ENCODE results near the gene TPRG1L. TPM values are rescaled to one million over a fixed set of nuclear protein-coding genes. Genes with fewer than 3 reads are reported as not detected.

Gene TPRG1L
- total and polyA plus RNA-seq, 2 experiments from 2014 or later = 6.2 to 20.3 TPM

DNA sequence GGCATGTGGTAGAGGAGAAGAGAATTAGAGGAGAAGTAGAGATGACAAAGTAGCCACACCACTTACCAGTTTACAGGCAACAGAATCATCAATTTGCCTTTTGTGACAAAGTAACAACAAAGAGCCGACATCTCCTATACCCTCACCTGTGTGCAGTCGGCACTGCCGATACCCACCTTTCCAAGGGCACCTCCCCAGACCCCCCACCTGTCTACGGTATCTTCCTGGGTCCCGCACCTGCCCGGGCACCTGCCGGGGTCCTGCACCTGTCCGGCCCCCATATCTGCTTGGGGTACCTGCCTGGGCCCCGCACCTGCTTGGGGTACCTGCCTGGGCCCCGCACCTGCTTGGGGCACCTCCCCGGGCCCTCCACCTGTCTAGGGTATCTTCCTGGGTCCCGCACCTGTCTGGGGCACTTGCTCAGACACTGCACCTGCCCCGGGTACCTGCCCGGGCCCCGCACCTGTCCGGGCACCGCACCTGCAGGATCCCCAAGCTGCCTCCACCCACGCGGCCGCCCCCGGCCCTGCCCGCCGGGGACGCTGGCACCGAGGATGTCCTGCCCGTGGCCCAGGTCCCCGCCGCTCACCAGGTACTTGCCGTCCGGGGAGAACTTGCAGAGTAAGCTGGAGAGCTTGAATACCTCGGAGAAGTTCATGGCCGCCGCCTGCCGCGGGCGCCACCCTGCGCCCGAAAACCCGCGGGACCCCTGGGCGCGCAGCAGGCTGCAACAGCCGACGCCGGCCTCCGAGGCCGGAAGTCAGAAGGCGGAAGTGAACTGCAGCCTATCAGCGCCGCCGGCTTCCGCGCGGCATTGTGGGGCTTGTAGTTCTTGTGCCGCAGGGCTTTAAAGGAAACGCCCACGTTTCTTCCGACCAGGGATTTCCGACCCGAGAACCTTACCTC, 24.8 kb downstream of the TPRG1L start, which contains the start of gene WRAP73:
Gene WRAP73 (minus strand): TSS at position 762 of the 906 bp plus-strand sequence. CDS start 104 bp downstream, at position 658.
- Mint-ChIP-seq H3K4me1 (peaks cover 11% of the 10 kb centered on the region; the same call in 2 of the 3 replicates), H3K4me3 (peak within 1 kb of the TSS; percentile 83), H3K36me3 (ENCODE audit: low read depth) (peaks cover 11% of the 10 kb centered on the region), H3K9me3 (no peaks in the 10 kb centered on the region), H3K27ac (no peak within 1 kb of the TSS), H3K27me3 (ENCODE audit: insufficient read depth, low read depth, poor library complexity) (peaks cover 43% of the 10 kb centered on the region)
- Histone ChIP-seq H3K36me3 (ENCODE audit: insufficient read depth) (0 out of 2 replicates have a peak, but pooled peaks cover 11% of the 10 kb centered on the region), H3K4me1 (ENCODE audit: insufficient read depth) (peaks cover 16% of the 10 kb centered on the region; the same call in 1 of the 2 replicates), H3F3A (replicated peaks; ENCODE audit: low read depth) (peaks cover 7% of the 10 kb centered on the region; the same call in 1 of the 2 replicates), H3K27ac (ENCODE audit: low read depth) (no peak within 1 kb of the TSS), H3K79me2 (replicated peaks; ENCODE audit: insufficient read depth) (peaks cover 17% of the 10 kb centered on the region), H3K4me2 (peak within 1 kb of the TSS; percentile 96), H3K27me3 (ENCODE audit: insufficient read depth) (peaks cover 46% of the 10 kb centered on the region), H2AFZ (peak within 1 kb of the TSS; percentile 99), H3K4me3 (peak within 1 kb of the TSS; percentile 76), H3K9me2 (ENCODE audit: insufficient read depth) (no peaks in the 10 kb centered on the region), H4K20me1 (replicated peaks; ENCODE audit: insufficient read depth) (peaks cover 22% of the 10 kb centered on the region)
- TF ChIP-seq EZH2 (IDR thresholded peaks at IDR 0.05; ENCODE audit: low read depth, unreplicated experiment) = no peak
- TF ChIP-seq CREB1 (CRISPR knock-in tag; IDR thresholded peaks at IDR 0.05; ENCODE audit: low read depth) = peak; percentile 52; the same call in 1 of the 2 replicates
- TF ChIP-seq, protein P1, sequence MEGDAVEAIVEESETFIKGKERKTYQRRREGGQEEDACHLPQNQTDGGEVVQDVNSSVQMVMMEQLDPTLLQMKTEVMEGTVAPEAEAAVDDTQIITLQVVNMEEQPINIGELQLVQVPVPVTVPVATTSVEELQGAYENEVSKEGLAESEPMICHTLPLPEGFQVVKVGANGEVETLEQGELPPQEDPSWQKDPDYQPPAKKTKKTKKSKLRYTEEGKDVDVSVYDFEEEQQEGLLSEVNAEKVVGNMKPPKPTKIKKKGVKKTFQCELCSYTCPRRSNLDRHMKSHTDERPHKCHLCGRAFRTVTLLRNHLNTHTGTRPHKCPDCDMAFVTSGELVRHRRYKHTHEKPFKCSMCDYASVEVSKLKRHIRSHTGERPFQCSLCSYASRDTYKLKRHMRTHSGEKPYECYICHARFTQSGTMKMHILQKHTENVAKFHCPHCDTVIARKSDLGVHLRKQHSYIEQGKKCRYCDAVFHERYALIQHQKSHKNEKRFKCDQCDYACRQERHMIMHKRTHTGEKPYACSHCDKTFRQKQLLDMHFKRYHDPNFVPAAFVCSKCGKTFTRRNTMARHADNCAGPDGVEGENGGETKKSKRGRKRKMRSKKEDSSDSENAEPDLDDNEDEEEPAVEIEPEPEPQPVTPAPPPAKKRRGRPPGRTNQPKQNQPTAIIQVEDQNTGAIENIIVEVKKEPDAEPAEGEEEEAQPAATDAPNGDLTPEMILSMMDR (conservative IDR thresholded peaks at IDR 0.05; ENCODE audit: low read depth in 2 of 2) = 0 out of 4 replicates have a peak, but pooled peaks of 1 of the 2 experiments have one; percentile 11
- TF ChIP-seq STAT1 (IDR thresholded peaks at IDR 0.05; ENCODE audit: unreplicated experiment) = no peak
- TF ChIP-seq POLR2AphosphoS5 (IDR thresholded peaks at IDR 0.05; ENCODE audit: low read depth) = peak; percentile 70
- TF ChIP-seq EZH2phosphoT487 (IDR thresholded peaks at IDR 0.05; ENCODE audit: unreplicated experiment) = no peak
- TF ChIP-seq JUNB (IDR thresholded peaks at IDR 0.05; ENCODE audit: unreplicated experiment) = no peak
- TF ChIP-seq, protein P2, sequence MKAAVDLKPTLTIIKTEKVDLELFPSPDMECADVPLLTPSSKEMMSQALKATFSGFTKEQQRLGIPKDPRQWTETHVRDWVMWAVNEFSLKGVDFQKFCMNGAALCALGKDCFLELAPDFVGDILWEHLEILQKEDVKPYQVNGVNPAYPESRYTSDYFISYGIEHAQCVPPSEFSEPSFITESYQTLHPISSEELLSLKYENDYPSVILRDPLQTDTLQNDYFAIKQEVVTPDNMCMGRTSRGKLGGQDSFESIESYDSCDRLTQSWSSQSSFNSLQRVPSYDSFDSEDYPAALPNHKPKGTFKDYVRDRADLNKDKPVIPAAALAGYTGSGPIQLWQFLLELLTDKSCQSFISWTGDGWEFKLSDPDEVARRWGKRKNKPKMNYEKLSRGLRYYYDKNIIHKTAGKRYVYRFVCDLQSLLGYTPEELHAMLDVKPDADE (IDR thresholded peaks at IDR 0.05) = peak; percentile 72; the same call in 1 of the 2 replicates
- TF ChIP-seq, protein P3, sequence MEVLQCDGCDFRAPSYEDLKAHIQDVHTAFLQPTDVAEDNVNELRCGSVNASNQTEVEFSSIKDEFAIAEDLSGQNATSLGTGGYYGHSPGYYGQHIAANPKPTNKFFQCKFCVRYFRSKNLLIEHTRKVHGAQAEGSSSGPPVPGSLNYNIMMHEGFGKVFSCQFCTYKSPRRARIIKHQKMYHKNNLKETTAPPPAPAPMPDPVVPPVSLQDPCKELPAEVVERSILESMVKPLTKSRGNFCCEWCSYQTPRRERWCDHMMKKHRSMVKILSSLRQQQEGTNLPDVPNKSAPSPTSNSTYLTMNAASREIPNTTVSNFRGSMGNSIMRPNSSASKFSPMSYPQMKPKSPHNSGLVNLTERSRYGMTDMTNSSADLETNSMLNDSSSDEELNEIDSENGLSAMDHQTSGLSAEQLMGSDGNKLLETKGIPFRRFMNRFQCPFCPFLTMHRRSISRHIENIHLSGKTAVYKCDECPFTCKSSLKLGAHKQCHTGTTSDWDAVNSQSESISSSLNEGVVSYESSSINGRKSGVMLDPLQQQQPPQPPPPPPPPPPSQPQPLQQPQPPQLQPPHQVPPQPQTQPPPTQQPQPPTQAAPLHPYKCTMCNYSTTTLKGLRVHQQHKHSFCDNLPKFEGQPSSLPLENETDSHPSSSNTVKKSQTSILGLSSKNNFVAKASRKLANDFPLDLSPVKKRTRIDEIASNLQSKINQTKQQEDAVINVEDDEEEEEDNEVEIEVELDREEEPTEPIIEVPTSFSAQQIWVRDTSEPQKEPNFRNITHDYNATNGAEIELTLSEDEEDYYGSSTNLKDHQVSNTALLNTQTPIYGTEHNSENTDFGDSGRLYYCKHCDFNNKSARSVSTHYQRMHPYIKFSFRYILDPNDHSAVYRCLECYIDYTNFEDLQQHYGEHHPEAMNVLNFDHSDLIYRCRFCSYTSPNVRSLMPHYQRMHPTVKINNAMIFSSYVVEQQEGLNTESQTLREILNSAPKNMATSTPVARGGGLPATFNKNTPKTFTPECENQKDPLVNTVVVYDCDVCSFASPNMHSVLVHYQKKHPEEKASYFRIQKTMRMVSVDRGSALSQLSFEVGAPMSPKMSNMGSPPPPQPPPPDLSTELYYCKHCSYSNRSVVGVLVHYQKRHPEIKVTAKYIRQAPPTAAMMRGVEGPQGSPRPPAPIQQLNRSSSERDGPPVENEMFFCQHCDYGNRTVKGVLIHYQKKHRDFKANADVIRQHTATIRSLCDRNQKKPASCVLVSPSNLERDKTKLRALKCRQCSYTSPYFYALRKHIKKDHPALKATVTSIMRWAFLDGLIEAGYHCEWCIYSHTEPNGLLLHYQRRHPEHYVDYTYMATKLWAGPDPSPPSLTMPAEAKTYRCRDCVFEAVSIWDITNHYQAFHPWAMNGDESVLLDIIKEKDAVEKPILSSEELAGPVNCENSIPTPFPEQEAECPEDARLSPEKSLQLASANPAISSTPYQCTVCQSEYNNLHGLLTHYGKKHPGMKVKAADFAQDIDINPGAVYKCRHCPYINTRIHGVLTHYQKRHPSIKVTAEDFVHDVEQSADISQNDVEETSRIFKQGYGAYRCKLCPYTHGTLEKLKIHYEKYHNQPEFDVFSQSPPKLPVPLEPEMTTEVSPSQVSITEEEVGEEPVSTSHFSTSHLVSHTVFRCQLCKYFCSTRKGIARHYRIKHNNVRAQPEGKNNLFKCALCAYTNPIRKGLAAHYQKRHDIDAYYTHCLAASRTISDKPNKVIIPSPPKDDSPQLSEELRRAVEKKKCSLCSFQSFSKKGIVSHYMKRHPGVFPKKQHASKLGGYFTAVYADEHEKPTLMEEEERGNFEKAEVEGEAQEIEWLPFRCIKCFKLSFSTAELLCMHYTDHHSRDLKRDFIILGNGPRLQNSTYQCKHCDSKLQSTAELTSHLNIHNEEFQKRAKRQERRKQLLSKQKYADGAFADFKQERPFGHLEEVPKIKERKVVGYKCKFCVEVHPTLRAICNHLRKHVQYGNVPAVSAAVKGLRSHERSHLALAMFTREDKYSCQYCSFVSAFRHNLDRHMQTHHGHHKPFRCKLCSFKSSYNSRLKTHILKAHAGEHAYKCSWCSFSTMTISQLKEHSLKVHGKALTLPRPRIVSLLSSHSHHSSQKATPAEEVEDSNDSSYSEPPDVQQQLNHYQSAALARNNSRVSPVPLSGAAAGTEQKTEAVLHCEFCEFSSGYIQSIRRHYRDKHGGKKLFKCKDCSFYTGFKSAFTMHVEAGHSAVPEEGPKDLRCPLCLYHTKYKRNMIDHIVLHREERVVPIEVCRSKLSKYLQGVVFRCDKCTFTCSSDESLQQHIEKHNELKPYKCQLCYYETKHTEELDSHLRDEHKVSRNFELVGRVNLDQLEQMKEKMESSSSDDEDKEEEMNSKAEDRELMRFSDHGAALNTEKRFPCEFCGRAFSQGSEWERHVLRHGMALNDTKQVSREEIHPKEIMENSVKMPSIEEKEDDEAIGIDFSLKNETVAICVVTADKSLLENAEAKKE (CRISPR knock-in tag; IDR thresholded peaks at IDR 0.05) = no peak
- TF ChIP-seq, protein P4, sequence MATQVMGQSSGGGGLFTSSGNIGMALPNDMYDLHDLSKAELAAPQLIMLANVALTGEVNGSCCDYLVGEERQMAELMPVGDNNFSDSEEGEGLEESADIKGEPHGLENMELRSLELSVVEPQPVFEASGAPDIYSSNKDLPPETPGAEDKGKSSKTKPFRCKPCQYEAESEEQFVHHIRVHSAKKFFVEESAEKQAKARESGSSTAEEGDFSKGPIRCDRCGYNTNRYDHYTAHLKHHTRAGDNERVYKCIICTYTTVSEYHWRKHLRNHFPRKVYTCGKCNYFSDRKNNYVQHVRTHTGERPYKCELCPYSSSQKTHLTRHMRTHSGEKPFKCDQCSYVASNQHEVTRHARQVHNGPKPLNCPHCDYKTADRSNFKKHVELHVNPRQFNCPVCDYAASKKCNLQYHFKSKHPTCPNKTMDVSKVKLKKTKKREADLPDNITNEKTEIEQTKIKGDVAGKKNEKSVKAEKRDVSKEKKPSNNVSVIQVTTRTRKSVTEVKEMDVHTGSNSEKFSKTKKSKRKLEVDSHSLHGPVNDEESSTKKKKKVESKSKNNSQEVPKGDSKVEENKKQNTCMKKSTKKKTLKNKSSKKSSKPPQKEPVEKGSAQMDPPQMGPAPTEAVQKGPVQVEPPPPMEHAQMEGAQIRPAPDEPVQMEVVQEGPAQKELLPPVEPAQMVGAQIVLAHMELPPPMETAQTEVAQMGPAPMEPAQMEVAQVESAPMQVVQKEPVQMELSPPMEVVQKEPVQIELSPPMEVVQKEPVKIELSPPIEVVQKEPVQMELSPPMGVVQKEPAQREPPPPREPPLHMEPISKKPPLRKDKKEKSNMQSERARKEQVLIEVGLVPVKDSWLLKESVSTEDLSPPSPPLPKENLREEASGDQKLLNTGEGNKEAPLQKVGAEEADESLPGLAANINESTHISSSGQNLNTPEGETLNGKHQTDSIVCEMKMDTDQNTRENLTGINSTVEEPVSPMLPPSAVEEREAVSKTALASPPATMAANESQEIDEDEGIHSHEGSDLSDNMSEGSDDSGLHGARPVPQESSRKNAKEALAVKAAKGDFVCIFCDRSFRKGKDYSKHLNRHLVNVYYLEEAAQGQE (IDR thresholded peaks at IDR 0.05; ENCODE audit: unreplicated experiment) = no peak
- DNase-seq (ENCODE audit: low spot score) = peak; percentile 96
- peak; percentile 51 for ATAC-seq
